H1 (cell line): ENCODE results near the gene ELP5. TPM values are rescaled to one million over a fixed set of nuclear protein-coding genes. Genes with fewer than 3 reads are reported as not detected.
A peak's percentile ranks its signal among the peaks of the same experiment; 100 is the strongest.

ENCODE experiments used
- ASH2L ChIP-seq: fragments of 200-600, 300-600 bp; sonication (generic); IDR thresholded peaks from one replicate; pipeline ENCODE4 v1.7.1; 2017; ENCODE audit warnings: low read length
- BACH1 ChIP-seq: IDR thresholded peaks from 2 replicates; pipeline ENCODE4 v1.6.1; 2012; ENCODE audit warnings: low read length, improper control_type of control experiment
- CBX5 ChIP-seq: fragments of 300-800, 300-1000 bp; sonication (generic); IDR thresholded peaks from 2 replicates; pipeline ENCODE4 v1.7.1; 2016; ENCODE audit warnings: antibody characterized with exemption, low read length, low read depth
- CEBPB ChIP-seq: IDR thresholded peaks from 2 replicates; pipeline ENCODE4 v1.6.1; 2012; ENCODE audit warnings: low read depth, low read length
- CHD2 ChIP-seq: IDR thresholded peaks from 2 replicates; pipeline ENCODE4 v1.6.1; 2012; ENCODE audit warnings: low read length, improper control_type of control experiment
- FOSL1 ChIP-seq: IDR thresholded peaks from 2 replicates; pipeline ENCODE4 v1.6.1; 2011; ENCODE audit warnings: mild to moderate bottlenecking, low read depth, low read length, moderate library complexity; ENCODE audit not compliant: insufficient read depth
- GTF2F1 ChIP-seq: IDR thresholded peaks from 2 replicates; pipeline ENCODE4 v1.6.1; 2012; ENCODE audit warnings: low read depth, low read length, improper control_type of control experiment, borderline replicate concordance
- PHF8 ChIP-seq: fragments of 200-600 bp; sonication (generic); conservative IDR thresholded peaks from 2 replicates; pipeline ENCODE4 v1.7.1; 2012; ENCODE audit warnings: low read depth, mild to moderate bottlenecking, inconsistent platforms, low read length, moderate library complexity
- POLR2A ChIP-seq, 2 experiments: IDR thresholded peaks; 1 replicate in 1 of 2; 2 replicates in 1 of 2; pipeline ENCODE4 v1.6.1; 2011; ENCODE audit warnings: low read depth in 2 of 2, low read length in 2 of 2, mild to moderate bottlenecking in 2 of 2; ENCODE audit errors: control extremely low read depth in 1 of 2
- RNF2 ChIP-seq: fragments of 200-900, 300-1000 bp; sonication (generic); IDR thresholded peaks from 2 replicates; pipeline ENCODE4 v1.7.1; 2016; ENCODE audit warnings: borderline replicate concordance, low read depth, mild to moderate bottlenecking, antibody characterized with exemption, low read length; ENCODE audit not compliant: poor library complexity, severe bottlenecking; ENCODE audit errors: missing control alignments
- RXRA ChIP-seq: IDR thresholded peaks from 2 replicates; pipeline ENCODE4 v1.6.1; 2011; ENCODE audit warnings: low read depth, mild to moderate bottlenecking, low read length, moderate library complexity; ENCODE audit not compliant: insufficient read depth
- SP1 ChIP-seq: IDR thresholded peaks from 2 replicates; pipeline ENCODE4 v1.6.1; 2011; ENCODE audit warnings: low read depth, low read length
- SP4 ChIP-seq: IDR thresholded peaks from 2 replicates; pipeline ENCODE4 v1.6.1; 2012; ENCODE audit warnings: low read length, inconsistent platforms
- SUZ12 ChIP-seq: fragments of 200-600 bp; sonication (generic); IDR thresholded peaks from 2 replicates; pipeline ENCODE4 v1.6.1; 2012; ENCODE audit warnings: mild to moderate bottlenecking, inconsistent platforms, low read length, moderate library complexity, mixed read lengths
- TAF7 ChIP-seq: optimal IDR thresholded peaks from 2 replicates; pipeline ENCODE3; 2011; ENCODE audit warnings: low read depth, mild to moderate bottlenecking, inconsistent platforms, low read length, moderate library complexity, borderline replicate concordance
- TBP ChIP-seq: IDR thresholded peaks from 2 replicates; pipeline ENCODE4 v1.6.1; 2011; ENCODE audit warnings: low read depth, low read length, improper control_type of control experiment
- TCF12 ChIP-seq: IDR thresholded peaks from 2 replicates; pipeline ENCODE4 v1.6.1; 2011; ENCODE audit warnings: low read depth, mild to moderate bottlenecking, low read length
- polyA plus RNA-seq, 7 experiments: library from polyadenylated mRNA; depleted of rRNA in 3 of 7; stranded (reverse) in 5 of 7; unstranded in 2 of 7; fragments of >200 nt in 5 of 7; fragments of 200-250 nt in 2 of 7; gene quantifications; 1 replicate in 5 of 7; 2 replicates in 1 of 7; 4 replicates in 1 of 7; pipeline versions ENCODE4 v1.2.1 to v1.2.3, GENCODE V29; 2011 to 2013; ENCODE audit warnings: missing spikeins in 2 of 7, mixed read lengths in 2 of 7
- total RNA-seq: library from RNA; stranded (reverse); fragmentation: NEBNext Ultra II Directional; extraction: Animal tissue kit (Norgen Biotek cat#: 25700); gene quantifications from 2 replicates; pipeline ENCODE4 v1.2.1, GENCODE V29; 2021
- TF ChIP-seq, protein P1 (sequence below): IDR thresholded peaks from 2 replicates; pipeline ENCODE4 v1.6.1; 2011; ENCODE audit warnings: low read length, improper control_type of control experiment

Gene ELP5
- total and polyA plus RNA-seq, 2 of the 8 experiments (the other 6 are each of a cell fraction or from before 2014, with no cell fraction given): 75.4 to 107 TPM

DNA sequence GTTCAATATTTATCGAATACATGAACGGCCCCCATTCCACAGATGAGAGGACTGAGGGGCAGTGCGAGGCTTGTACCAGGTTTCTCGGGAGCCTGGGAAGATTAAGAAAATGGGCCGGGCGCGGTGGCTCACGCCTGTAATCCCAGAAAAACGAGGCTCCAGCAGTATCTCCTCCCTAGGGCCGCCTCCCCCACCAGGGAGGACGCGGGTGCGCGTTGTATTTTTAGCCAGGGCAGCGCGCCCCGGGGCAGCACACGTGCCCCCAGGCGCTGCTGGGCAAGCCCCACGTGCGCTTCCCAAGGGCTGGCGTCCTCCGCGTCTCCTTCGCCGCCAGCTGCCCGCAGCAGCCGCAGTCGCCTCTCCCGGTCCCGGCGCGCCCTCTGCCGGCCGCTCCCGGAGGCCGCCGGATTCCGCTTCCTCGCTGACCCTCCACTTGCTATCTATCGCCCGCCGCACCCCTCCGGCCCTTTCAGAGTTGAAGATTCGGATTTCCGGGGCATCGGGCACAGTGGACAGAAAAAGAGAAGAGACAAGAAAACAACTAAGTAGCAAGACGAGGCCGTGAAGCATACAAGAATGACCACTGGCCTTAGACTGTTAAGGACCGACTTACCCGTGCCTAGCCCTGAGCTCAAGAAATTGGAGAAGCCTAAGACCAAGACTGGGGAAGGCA is 44.3 kb downstream of the ELP5 start (continued):
- TF ChIP-seq, protein P1, sequence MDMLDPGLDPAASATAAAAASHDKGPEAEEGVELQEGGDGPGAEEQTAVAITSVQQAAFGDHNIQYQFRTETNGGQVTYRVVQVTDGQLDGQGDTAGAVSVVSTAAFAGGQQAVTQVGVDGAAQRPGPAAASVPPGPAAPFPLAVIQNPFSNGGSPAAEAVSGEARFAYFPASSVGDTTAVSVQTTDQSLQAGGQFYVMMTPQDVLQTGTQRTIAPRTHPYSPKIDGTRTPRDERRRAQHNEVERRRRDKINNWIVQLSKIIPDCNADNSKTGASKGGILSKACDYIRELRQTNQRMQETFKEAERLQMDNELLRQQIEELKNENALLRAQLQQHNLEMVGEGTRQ: peak; percentile 69; the same call in 1 of the 2 replicates
- TF ChIP-seq TBP: no peak; the same call in 1 of the 2 replicates
- peak; percentile 70; the same call in 1 of the 2 replicates for TF ChIP-seq TCF12
- no peak for TF ChIP-seq RXRA
- TF ChIP-seq BACH1: no peak
- no peak for TF ChIP-seq FOSL1
- TF ChIP-seq SP1: peak; percentile 28; the same call in 1 of the 2 replicates
- TF ChIP-seq TAF7: peak; percentile 50
- no peak for TF ChIP-seq CEBPB
- TF ChIP-seq CHD2: peak; percentile 46; the same call in 1 of the 2 replicates
- no peak for TF ChIP-seq ASH2L
- TF ChIP-seq SUZ12: no peak
- TF ChIP-seq POLR2A (IDR thresholded peaks at IDR 0.05; ENCODE audit: control extremely low read depth in 1 of 2, low read depth in 2 of 2, low read length in 2 of 2): no peak
- TF ChIP-seq CBX5: no peak
- TF ChIP-seq SP4: peak; percentile 59; the same call in 1 of the 2 replicates
- no peak for TF ChIP-seq RNF2
- TF ChIP-seq PHF8: no peak
- TF ChIP-seq GTF2F1: no peak
